ENCODE data around the gene RASA4B. TPM values are rescaled to one million over a fixed set of nuclear protein-coding genes. Genes with fewer than 3 reads are reported as not detected.

RASA4B gene
- total RNA-seq: 7.7 and 10.0 TPM in 2 replicates

GRCh38 chr7:102517550-102518147, at the start of gene RASA4B:
RASA4B (minus strand) TSS chr7:102517777; CDS start chr7:102517710, 67 bp downstream.

GRCh38 chr7:102550808-102551422, 33.3 kb upstream of the RASA4B start, which contains the start of gene SPDYE2:
SPDYE2 (plus strand) TSS chr7:102551226; CDS start chr7:102553256, 2,030 bp downstream.

GRCh38 chr7:102543596-102543995, 26.0 kb upstream of the RASA4B start, which contains the start of gene UPK3BL2:
UPK3BL2 (minus strand) TSS chr7:102543696; CDS start chr7:102543636, 60 bp downstream.

GRCh38 chr7:102478314-102479208, 39.0 kb downstream of the RASA4B start, which contains the start of gene POLR2J:
POLR2J (minus strand) TSS chr7:102478922; CDS start chr7:102478860, 62 bp downstream.

GRCh38 chr7:102464577-102465280, 52.8 kb downstream of the RASA4B start, which contains the start of the genes ALKBH4 and LRWD1:
ALKBH4 (minus strand) TSS chr7:102464863; CDS start chr7:102464836, 27 bp downstream.
LRWD1 (plus strand) TSS chr7:102464984; CDS start chr7:102465081, 97 bp downstream.

GRCh38 chr7:102433219-102434038, 84.1 kb downstream of the RASA4B start, which contains the start of gene ORAI2:
ORAI2 (plus strand) TSS chr7:102433575; CDS start chr7:102438957, 5,382 bp downstream.

Other genes with a start within 250 kb of the RASA4B start
- 3.1 and 7.1 TPM in 2 replicates for gene SH2B2, start 230.9 kb downstream of the RASA4B start, total RNA-seq
- not detected in 2 replicates for gene SPDYE6, start 161.3 kb downstream of the RASA4B start, total RNA-seq
- 13.9 and 21.3 TPM in 2 replicates for gene PRKRIP1, start 121.4 kb downstream of the RASA4B start, total RNA-seq
- 85.9 and 102 TPM in 2 replicates for gene ORAI2, start 84.2 kb downstream of the RASA4B start, total RNA-seq
- 10.1 and 10.6 TPM in 2 replicates for gene ALKBH4, start 52.9 kb downstream of the RASA4B start, total RNA-seq
- gene LRWD1, start 52.8 kb downstream of the RASA4B start, total RNA-seq: 18.8 and 26.1 TPM in 2 replicates
- gene POLR2J, start 38.9 kb downstream of the RASA4B start, total RNA-seq: 16.3 and 22.2 TPM in 2 replicates
- 3.4 and 3.5 TPM in 2 replicates for gene UPK3BL2, start 25.9 kb upstream of the RASA4B start, total RNA-seq
- not detected in 2 replicates for gene SPDYE2, start 33.4 kb upstream of the RASA4B start, total RNA-seq
- 34.6 and 36.8 TPM in 2 replicates for gene POLR2J3, start 54.8 kb upstream of the RASA4B start, total RNA-seq
- gene RASA4, start 99.0 kb upstream of the RASA4B start, total RNA-seq: 23.3 and 40.3 TPM in 2 replicates
- gene UPK3BL1, start 125.0 kb upstream of the RASA4B start, total RNA-seq: 9.6 and 14.3 TPM in 2 replicates
- not detected in 2 replicates for gene SPDYE2B, start 132.5 kb upstream of the RASA4B start, total RNA-seq
- gene POLR2J2, start 153.9 kb upstream of the RASA4B start, total RNA-seq: 3.2 and 3.7 TPM in 2 replicates
- 7.4 and 9.2 TPM in 2 replicates for gene FAM185A, start 231.2 kb upstream of the RASA4B start, total RNA-seq

Measured in smooth muscle cell of the pulmonary artery (primary cell).